Fibroblast of mammary gland (primary cell): ENCODE measurements around the gene HDLBP.

ENCODE experiments used
- DNase-seq: peaks from one replicate; pipeline ENCODE4 v3.0.0-alpha.2; 2010; ENCODE audit warnings: low read depth
- H3K4me3 ChIP-seq: 2 replicates; pipeline ENCODE4 v1.5.1; 2011; ENCODE audit warnings: low read depth, mild to moderate bottlenecking, low read length, moderate library complexity; ENCODE audit not compliant: control insufficient read depth
- CTCF ChIP-seq: conservative IDR thresholded peaks from 2 replicates; pipeline ENCODE4 v1.5.1; 2011; ENCODE audit warnings: low read depth, low read length, inconsistent platforms; ENCODE audit not compliant: control insufficient read depth, insufficient read depth

Gene HDLBP

GRCh38 chr2:241308267-241308666, 7.2 kb downstream of the HDLBP start:
- DNase-seq, result peak; percentile 58
- no peak for TF ChIP-seq CTCF
- H3K4me3 ChIP-seq, result no peak overlapping the region

DNA sequence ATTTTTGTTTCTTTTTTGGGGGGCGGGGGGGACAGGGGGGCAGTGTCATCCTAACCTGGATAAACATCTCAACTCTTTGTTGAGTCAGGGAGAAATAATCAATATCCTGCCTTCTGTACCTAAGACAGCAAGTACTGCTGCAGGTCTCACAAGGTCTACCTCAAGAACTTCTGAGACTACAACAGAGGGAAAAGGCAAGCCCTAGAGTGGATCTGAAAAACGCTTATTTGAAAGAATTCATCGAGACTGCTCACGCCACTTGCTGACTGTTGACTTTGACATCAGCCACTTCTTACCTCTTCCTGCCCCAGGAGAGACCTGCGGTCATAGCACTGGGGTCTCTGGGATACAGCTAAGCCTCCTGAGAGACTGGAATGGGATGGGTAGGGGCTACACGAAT, 8.4 kb downstream of the HDLBP start:
- DNase-seq, result no peak
- H3K4me3 ChIP-seq, result no peak overlapping the region
- no peak for TF ChIP-seq CTCF

- H3K4me3 ChIP-seq, result no peak overlapping the region
- no peak for TF ChIP-seq CTCF
- no peak for DNase-seq
Observed at GRCh38 chr2:241304039-241304670, 11.3 kb downstream of the HDLBP start.

- no peak for DNase-seq
- no peak for TF ChIP-seq CTCF
- no peak overlapping the region for H3K4me3 ChIP-seq
Observed at GRCh38 chr2:241302759-241303651, 12.5 kb downstream of the HDLBP start.

DNA sequence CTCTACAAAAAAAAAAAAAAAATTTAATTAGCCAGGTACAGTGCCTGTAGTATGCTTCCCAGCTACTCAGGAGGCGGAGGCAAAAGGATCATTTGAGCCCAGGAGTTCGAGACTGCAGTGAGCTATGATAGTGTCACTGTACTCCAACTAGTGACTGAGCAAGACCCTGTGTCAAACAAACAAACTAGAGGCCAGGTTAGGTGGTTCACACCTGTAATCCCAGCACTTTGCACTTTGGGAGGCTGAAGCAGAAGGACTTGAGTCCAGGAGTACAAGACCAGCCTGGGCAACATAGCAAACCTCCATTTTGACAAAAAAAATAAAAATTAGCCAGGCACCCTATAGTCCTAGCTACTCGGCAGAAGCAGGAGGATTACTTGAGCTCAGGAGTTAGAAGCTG, 13.4 kb downstream of the HDLBP start:
- no peak for DNase-seq

DNA sequence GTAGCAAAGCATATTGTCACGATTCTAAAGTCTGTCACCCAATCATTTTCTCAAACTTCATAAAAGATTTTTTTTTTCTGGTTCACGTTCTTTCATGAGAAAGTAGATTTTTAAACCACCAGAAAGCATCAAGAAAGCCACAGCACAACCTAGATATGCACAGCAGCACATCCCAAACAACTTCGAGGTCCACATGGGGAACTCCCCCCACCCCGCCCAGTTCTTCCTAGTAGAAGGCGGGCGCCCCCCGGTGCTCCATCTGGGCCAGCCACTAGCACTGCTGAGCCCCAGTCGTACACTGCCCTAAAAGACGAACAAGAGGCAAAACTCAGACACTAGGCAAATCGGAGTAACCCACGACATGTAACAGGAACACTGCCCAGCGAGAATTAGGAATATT, 15.5 kb downstream of the HDLBP start:
- H3K4me3 ChIP-seq, result no peak overlapping the region
- DNase-seq, result no peak
- TF ChIP-seq CTCF, result no peak

More for the DNA sequence above, 13.4 kb downstream of the HDLBP start:
- TF ChIP-seq CTCF, result no peak
- H3K4me3 ChIP-seq, result no peak overlapping the region
